WTC11 (cell line): ENCODE data around the gene MAPK11. TPM values are rescaled to one million over a fixed set of nuclear protein-coding genes. Genes with fewer than 3 reads are reported as not detected.

Experiments used
- ATAC-seq: fragments of 200-7000 bp; cut with Tn5 transposase; 2 replicates; pipeline ENCODE4 v1.10.0; 2021; ENCODE audit warnings: mild to moderate bottlenecking, moderate library complexity
- CTCF ChIA-PET: fragments of 300-600 bp; sonication (Branson Sonifier 250); formaldehyde crosslinking; loops from one replicate; lab custom pipeline; 2021; ENCODE audit warnings: antibody characterized with exemption; lab: Charles Lee
- POLR2A ChIA-PET: fragments of 350-600 bp; sonication (Branson Sonifier 250); formaldehyde crosslinking; loops from one replicate; lab custom pipeline; 2021; ENCODE audit warnings: antibody characterized with exemption; lab: Charles Lee
- DNase-seq: peaks from one replicate; pipeline ENCODE4 v3.0.0; 2021; ENCODE audit warnings: low spot score
- H3K27ac Mint-ChIP-seq: 2 replicates; pipeline ENCODE4 v1.8.0; 2021; ENCODE audit warnings: mixed read lengths
- H3K27me3 Mint-ChIP-seq: 2 replicates; pipeline ENCODE4 v1.8.0; 2021; ENCODE audit warnings: low read depth, mild to moderate bottlenecking, moderate library complexity, mixed read lengths
- H3K36me3 Mint-ChIP-seq: 2 replicates; pipeline ENCODE4 v1.8.0; 2021; ENCODE audit warnings: mixed read lengths
- H3K4me1 Mint-ChIP-seq: 2 replicates; pipeline ENCODE4 v1.8.0; 2022; ENCODE audit warnings: mixed read lengths
- H3K4me3 Mint-ChIP-seq: 2 replicates; pipeline ENCODE4 v1.8.0; 2021; ENCODE audit warnings: mild to moderate bottlenecking, moderate library complexity, mixed read lengths
- H3K9me3 Mint-ChIP-seq: 2 replicates; pipeline ENCODE4 v1.8.0; 2021; ENCODE audit warnings: mixed read lengths
- ATF6 ChIP-seq: sonication (generic); formaldehyde crosslinking; IDR thresholded peaks from 2 replicates; pipeline ENCODE4 v1.8.1; 2023; ENCODE audit warnings: mild to moderate bottlenecking, missing genetic modification reagents
- GTF2I ChIP-seq: fragments of 250-450 bp; sonication (Bioruptor Pico); conservative IDR thresholded peaks from 2 replicates; pipeline ENCODE4 v1.4.0; 2021; ENCODE audit warnings: mild to moderate bottlenecking
- MXD4 ChIP-seq: fragments of 250-450 bp; sonication (Bioruptor Pico); IDR thresholded peaks from 2 replicates; pipeline ENCODE4 v1.8.0; 2021; ENCODE audit warnings: mild to moderate bottlenecking, moderate library complexity, borderline replicate concordance
- OVOL2 ChIP-seq: fragments of 250-450 bp; sonication (Bioruptor Pico); IDR thresholded peaks from 2 replicates; pipeline ENCODE4 v1.9.0; 2021; ENCODE audit warnings: mild to moderate bottlenecking, borderline replicate concordance
- SOX15 ChIP-seq: fragments of 250-450 bp; sonication (Bioruptor Pico); IDR thresholded peaks from 2 replicates; pipeline ENCODE4 v1.9.0; 2021; ENCODE audit warnings: mild to moderate bottlenecking
- ZNF121 ChIP-seq: sonication (generic); formaldehyde crosslinking; IDR thresholded peaks from 2 replicates; pipeline ENCODE4 v1.8.0; 2023; ENCODE audit warnings: missing genetic modification reagents
- ZNF425 ChIP-seq: fragments of 250-450 bp; sonication (Bioruptor Pico); conservative IDR thresholded peaks from 2 replicates; pipeline ENCODE4 v1.9.0; 2021; ENCODE audit warnings: mild to moderate bottlenecking
- total RNA-seq: library from RNA; stranded (reverse); gene quantifications from 3 replicates; pipeline ENCODE4 v1.2.3, GENCODE V29; 2021
- TF ChIP-seq, protein P1 (sequence below): sonication (generic); formaldehyde crosslinking; IDR thresholded peaks from 2 replicates; pipeline ENCODE4 v1.8.1; 2022; ENCODE audit warnings: low read depth, missing genetic modification reagents, borderline replicate concordance
- TF ChIP-seq, protein P2 (sequence below): fragments of 250-450 bp; sonication (Bioruptor Pico); IDR thresholded peaks from 2 replicates; pipeline ENCODE4 v1.8.0; 2021; ENCODE audit warnings: mild to moderate bottlenecking
- TF ChIP-seq, protein P3 (sequence below): fragments of 250-450 bp; sonication (Bioruptor Pico); IDR thresholded peaks from 2 replicates; pipeline ENCODE4 v1.9.0; 2021; ENCODE audit warnings: mild to moderate bottlenecking
- TF ChIP-seq, protein P4 (sequence below): fragments of 250-450 bp; sonication (Bioruptor Pico); IDR thresholded peaks from 2 replicates; pipeline ENCODE4 v1.9.0; 2021; ENCODE audit warnings: moderate library complexity, mild to moderate bottlenecking, inconsistent platforms, borderline replicate concordance
- TF ChIP-seq, protein P5 (sequence below): sonication (generic); formaldehyde crosslinking; IDR thresholded peaks from 2 replicates; pipeline ENCODE4 v1.8.0; 2023; ENCODE audit warnings: missing genetic modification reagents, mild to moderate bottlenecking, borderline replicate concordance
- TF ChIP-seq, protein P6 (sequence below): sonication (generic); formaldehyde crosslinking; IDR thresholded peaks from 2 replicates; pipeline ENCODE4 v1.8.1; 2023; ENCODE audit warnings: mild to moderate bottlenecking, missing genetic modification reagents, moderate library complexity

The MAPK11 gene
- total RNA-seq, 1 experiment from 2014 or later = 2.3 TPM

- H3K27ac Mint-ChIP-seq = no peak overlapping the region
- H3K27me3 Mint-ChIP-seq = no peaks in the 10 kb centered on the region
- peaks cover 13% of the 10 kb centered on the region for H3K36me3 Mint-ChIP-seq
- ChIA-PET POLR2A (no interaction called here), CTCF (interaction anchor here (1.3 to 3.5 kb wide), 2 partner anchors 9 to 13 kb away, joined by 4 to 15 read pairs; no protein-coding TSS in a partner anchor)
- no peak for TF ChIP-seq OVOL2 (CRISPR knock-in tag)
- TF ChIP-seq, protein P1, sequence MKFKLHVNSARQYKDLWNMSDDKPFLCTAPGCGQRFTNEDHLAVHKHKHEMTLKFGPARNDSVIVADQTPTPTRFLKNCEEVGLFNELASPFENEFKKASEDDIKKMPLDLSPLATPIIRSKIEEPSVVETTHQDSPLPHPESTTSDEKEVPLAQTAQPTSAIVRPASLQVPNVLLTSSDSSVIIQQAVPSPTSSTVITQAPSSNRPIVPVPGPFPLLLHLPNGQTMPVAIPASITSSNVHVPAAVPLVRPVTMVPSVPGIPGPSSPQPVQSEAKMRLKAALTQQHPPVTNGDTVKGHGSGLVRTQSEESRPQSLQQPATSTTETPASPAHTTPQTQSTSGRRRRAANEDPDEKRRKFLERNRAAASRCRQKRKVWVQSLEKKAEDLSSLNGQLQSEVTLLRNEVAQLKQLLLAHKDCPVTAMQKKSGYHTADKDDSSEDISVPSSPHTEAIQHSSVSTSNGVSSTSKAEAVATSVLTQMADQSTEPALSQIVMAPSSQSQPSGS (CRISPR knock-in tag) = no peak
- TF ChIP-seq, protein P2, sequence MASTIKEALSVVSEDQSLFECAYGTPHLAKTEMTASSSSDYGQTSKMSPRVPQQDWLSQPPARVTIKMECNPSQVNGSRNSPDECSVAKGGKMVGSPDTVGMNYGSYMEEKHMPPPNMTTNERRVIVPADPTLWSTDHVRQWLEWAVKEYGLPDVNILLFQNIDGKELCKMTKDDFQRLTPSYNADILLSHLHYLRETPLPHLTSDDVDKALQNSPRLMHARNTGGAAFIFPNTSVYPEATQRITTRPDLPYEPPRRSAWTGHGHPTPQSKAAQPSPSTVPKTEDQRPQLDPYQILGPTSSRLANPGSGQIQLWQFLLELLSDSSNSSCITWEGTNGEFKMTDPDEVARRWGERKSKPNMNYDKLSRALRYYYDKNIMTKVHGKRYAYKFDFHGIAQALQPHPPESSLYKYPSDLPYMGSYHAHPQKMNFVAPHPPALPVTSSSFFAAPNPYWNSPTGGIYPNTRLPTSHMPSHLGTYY = no peak
- TF ChIP-seq, protein P3, sequence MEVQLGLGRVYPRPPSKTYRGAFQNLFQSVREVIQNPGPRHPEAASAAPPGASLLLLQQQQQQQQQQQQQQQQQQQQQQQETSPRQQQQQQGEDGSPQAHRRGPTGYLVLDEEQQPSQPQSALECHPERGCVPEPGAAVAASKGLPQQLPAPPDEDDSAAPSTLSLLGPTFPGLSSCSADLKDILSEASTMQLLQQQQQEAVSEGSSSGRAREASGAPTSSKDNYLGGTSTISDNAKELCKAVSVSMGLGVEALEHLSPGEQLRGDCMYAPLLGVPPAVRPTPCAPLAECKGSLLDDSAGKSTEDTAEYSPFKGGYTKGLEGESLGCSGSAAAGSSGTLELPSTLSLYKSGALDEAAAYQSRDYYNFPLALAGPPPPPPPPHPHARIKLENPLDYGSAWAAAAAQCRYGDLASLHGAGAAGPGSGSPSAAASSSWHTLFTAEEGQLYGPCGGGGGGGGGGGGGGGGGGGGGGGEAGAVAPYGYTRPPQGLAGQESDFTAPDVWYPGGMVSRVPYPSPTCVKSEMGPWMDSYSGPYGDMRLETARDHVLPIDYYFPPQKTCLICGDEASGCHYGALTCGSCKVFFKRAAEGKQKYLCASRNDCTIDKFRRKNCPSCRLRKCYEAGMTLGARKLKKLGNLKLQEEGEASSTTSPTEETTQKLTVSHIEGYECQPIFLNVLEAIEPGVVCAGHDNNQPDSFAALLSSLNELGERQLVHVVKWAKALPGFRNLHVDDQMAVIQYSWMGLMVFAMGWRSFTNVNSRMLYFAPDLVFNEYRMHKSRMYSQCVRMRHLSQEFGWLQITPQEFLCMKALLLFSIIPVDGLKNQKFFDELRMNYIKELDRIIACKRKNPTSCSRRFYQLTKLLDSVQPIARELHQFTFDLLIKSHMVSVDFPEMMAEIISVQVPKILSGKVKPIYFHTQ (CRISPR knock-in tag) = no peak
- no peak for TF ChIP-seq GTF2I (CRISPR knock-in tag)
- TF ChIP-seq, protein P4, sequence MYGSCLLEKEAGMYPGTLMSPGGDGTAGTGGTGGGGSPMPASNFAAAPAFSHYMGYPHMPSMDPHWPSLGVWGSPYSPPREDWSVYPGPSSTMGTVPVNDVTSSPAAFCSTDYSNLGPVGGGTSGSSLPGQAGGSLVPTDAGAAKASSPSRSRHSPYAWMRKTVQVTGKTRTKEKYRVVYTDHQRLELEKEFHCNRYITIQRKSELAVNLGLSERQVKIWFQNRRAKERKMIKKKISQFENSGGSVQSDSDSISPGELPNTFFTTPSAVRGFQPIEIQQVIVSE (CRISPR knock-in tag) = no peak
- TF ChIP-seq MXD4 = no peak
- H3K9me3 Mint-ChIP-seq = no peaks in the 10 kb centered on the region
- H3K4me3 Mint-ChIP-seq = no peak overlapping the region
- DNase-seq = no peak
- ATAC-seq = no peak
- no peaks in the 10 kb centered on the region for H3K4me1 Mint-ChIP-seq
Measured at GRCh38 chr22:50228366-50228765, 41.8 kb downstream of the MAPK11 start.

DNA sequence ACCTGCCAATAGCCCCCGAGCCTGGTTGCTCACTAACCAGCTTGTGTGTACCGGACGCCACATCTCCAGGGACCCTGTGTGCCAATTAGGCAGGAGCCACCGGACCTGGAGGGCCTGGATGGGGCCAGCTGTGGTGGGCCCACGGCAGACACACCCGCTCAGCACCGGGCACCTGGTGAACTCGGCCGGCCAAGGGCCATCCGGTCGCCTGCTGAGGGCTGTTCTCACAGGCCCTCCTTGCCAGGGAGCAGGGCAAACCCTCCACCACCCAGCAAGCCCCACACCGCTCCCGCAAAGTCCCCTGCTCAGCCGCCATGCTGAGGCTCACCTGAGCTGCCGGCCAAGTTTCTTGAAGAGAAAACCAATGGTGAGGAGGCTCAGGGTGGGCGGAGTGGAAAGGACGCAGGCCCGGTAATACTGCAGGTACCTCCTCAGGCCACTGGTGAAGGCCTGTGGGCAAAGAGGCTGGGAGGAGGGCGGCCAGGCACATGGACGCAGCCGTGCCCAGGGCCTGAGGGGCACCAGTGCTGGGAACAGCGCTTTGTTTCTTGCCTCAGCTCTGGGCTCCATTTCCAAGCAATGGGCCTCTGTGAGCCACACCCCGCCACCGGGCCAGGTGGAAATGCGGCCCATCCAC is 42.5 kb downstream of the MAPK11 start:
- no peak for TF ChIP-seq ATF6 (CRISPR knock-in tag)
- TF ChIP-seq ZNF121 (CRISPR knock-in tag) = no peak
- TF ChIP-seq OVOL2 (CRISPR knock-in tag) = no peak
- TF ChIP-seq SOX15 (CRISPR knock-in tag) = no peak
- no peak for TF ChIP-seq ZNF425 (CRISPR knock-in tag)
- TF ChIP-seq, protein P5, sequence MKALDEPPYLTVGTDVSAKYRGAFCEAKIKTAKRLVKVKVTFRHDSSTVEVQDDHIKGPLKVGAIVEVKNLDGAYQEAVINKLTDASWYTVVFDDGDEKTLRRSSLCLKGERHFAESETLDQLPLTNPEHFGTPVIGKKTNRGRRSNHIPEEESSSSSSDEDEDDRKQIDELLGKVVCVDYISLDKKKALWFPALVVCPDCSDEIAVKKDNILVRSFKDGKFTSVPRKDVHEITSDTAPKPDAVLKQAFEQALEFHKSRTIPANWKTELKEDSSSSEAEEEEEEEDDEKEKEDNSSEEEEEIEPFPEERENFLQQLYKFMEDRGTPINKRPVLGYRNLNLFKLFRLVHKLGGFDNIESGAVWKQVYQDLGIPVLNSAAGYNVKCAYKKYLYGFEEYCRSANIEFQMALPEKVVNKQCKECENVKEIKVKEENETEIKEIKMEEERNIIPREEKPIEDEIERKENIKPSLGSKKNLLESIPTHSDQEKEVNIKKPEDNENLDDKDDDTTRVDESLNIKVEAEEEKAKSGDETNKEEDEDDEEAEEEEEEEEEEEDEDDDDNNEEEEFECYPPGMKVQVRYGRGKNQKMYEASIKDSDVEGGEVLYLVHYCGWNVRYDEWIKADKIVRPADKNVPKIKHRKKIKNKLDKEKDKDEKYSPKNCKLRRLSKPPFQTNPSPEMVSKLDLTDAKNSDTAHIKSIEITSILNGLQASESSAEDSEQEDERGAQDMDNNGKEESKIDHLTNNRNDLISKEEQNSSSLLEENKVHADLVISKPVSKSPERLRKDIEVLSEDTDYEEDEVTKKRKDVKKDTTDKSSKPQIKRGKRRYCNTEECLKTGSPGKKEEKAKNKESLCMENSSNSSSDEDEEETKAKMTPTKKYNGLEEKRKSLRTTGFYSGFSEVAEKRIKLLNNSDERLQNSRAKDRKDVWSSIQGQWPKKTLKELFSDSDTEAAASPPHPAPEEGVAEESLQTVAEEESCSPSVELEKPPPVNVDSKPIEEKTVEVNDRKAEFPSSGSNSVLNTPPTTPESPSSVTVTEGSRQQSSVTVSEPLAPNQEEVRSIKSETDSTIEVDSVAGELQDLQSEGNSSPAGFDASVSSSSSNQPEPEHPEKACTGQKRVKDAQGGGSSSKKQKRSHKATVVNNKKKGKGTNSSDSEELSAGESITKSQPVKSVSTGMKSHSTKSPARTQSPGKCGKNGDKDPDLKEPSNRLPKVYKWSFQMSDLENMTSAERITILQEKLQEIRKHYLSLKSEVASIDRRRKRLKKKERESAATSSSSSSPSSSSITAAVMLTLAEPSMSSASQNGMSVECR = no peak
- TF ChIP-seq, protein P6, sequence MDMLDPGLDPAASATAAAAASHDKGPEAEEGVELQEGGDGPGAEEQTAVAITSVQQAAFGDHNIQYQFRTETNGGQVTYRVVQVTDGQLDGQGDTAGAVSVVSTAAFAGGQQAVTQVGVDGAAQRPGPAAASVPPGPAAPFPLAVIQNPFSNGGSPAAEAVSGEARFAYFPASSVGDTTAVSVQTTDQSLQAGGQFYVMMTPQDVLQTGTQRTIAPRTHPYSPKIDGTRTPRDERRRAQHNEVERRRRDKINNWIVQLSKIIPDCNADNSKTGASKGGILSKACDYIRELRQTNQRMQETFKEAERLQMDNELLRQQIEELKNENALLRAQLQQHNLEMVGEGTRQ (CRISPR knock-in tag) = no peak
- ChIA-PET POLR2A (interaction anchor here (0.5 kb wide), 1 partner anchor 648 kb away, joined by 7 read pairs; no protein-coding TSS in a partner anchor), CTCF (interaction anchor here (1.3 to 3.5 kb wide), 2 partner anchors 9 to 13 kb away, joined by 4 to 15 read pairs; no protein-coding TSS in a partner anchor)
- ATAC-seq = no peak
- Mint-ChIP-seq H3K4me3 (no peak overlapping the region), H3K9me3 (no peaks in the 10 kb centered on the region), H3K36me3 (peaks cover 18% of the 10 kb centered on the region), H3K27me3 (no peaks in the 10 kb centered on the region), H3K4me1 (no peaks in the 10 kb centered on the region), H3K27ac (no peak overlapping the region)
- no peak for DNase-seq
